ENCODE data around the gene ECE1.

GRCh38 chr1:21246905-21247642 lies 43.2 kb downstream of the ECE1 start:
- TF ChIP-seq RNF2 (IDR thresholded peaks at IDR 0.05; ENCODE audit: borderline replicate concordance, low read depth, low read length, missing control alignments, poor library complexity, severe bottlenecking): no peak
- no peak for TF ChIP-seq TBP (IDR thresholded peaks at IDR 0.05; ENCODE audit: low read depth, low read length)
- TF ChIP-seq CREB1 (IDR thresholded peaks at IDR 0.05): no peak
- no peak for TF ChIP-seq ASH2L (IDR thresholded peaks at IDR 0.05; ENCODE audit: low read length)
- no peak for TF ChIP-seq CBX5 (IDR thresholded peaks at IDR 0.05; ENCODE audit: low read depth, low read length)
